K562 (cell line): ENCODE data around the gene COL10A1. TPM values are rescaled to one million over a fixed set of nuclear protein-coding genes. Genes with fewer than 3 reads are reported as not detected.

Experiments used
- polyA plus RNA-seq, 8 experiments: library from polyadenylated mRNA; depleted of rRNA in 4 of 8; stranded (reverse) in 5 of 8; unstranded in 3 of 8; fragments of >200 nt; fragmentation: Nextera tagmentation in 2 of 8; fragmentation: Illumina TruSeq in 1 of 8; extraction: Ambion mirVana in 2 of 8; extraction: Trizol in 1 of 8; gene quantifications; 2 replicates each; pipeline versions ENCODE4 v1.2.1 to v1.2.3, GENCODE V29; 2011 to 2014; ENCODE audit warnings: inconsistent platforms in 1 of 8, missing spikeins in 1 of 8
- total RNA-seq, 7 experiments: library from RNA; depleted of rRNA in 6 of 7; stranded (reverse); fragments of >200 nt in 6 of 7; fragmentation: Illumina TruSeq in 2 of 7; extraction: Trizol in 2 of 7; gene quantifications; 2 replicates each; pipeline versions ENCODE4 v1.2.1 to v1.2.3, GENCODE V29; 2011 to 2021; ENCODE audit warnings: low replicate concordance in 1 of 7

The COL10A1 gene
- total and polyA plus RNA-seq, 9 of the 15 experiments (the other 6 are each of a cell fraction or from before 2014, with no cell fraction given): 0.06 to 0.08 TPM; not detected in 7

Other genes with a start within 250 kb of the COL10A1 start
- 0.09 and 0.16 TPM in 2 replicates for gene FRK, start 65.2 kb downstream of the COL10A1 start, total RNA-seq (2014; rRNA removed)
- gene FRK, start 65.2 kb downstream of the COL10A1 start, total RNA-seq (2014; rRNA removed; fragmentation: Illumina TruSeq; extraction: Trizol): 0.15 and 0.22 TPM in 2 replicates
- 0.29 and 0.34 TPM in 2 replicates for gene FRK, start 65.2 kb downstream of the COL10A1 start, total RNA-seq (2015; rRNA removed; fragmentation: Illumina TruSeq; extraction: Trizol)
- 0.13 and 0.22 TPM in 2 replicates for gene FRK, start 65.2 kb downstream of the COL10A1 start, total RNA-seq (2021)
- 0.01 and 0.03 TPM in 2 replicates for gene FRK, start 65.2 kb downstream of the COL10A1 start, polyA plus RNA-seq (2011; rRNA removed)
- gene FRK, start 65.2 kb downstream of the COL10A1 start, polyA plus RNA-seq (2014; fragmentation: Illumina TruSeq; extraction: Trizol): 0.09 and 0.10 TPM in 2 replicates
- gene FRK, start 65.2 kb downstream of the COL10A1 start, polyA plus RNA-seq (2014; fragmentation: Nextera tagmentation; extraction: Ambion mirVana): under 1 TPM; 0.03 to 0.07 TPM
- gene FRK, start 65.2 kb downstream of the COL10A1 start, polyA plus RNA-seq (2014; rRNA removed): 0.05 and 0.11 TPM in 2 replicates
- 4.9 and 12.0 TPM in 2 replicates for gene NT5DC1, start 25.3 kb downstream of the COL10A1 start, total RNA-seq (2014; rRNA removed)
- gene NT5DC1, start 25.3 kb downstream of the COL10A1 start, total RNA-seq (2014; rRNA removed; fragmentation: Illumina TruSeq; extraction: Trizol): 16.3 and 22.2 TPM in 2 replicates
- 16.1 and 18.7 TPM in 2 replicates for gene NT5DC1, start 25.3 kb downstream of the COL10A1 start, total RNA-seq (2015; rRNA removed; fragmentation: Illumina TruSeq; extraction: Trizol)
- gene NT5DC1, start 25.3 kb downstream of the COL10A1 start, total RNA-seq (2021): 28.5 and 31.8 TPM in 2 replicates
- 18.3 and 19.6 TPM in 2 replicates for gene NT5DC1, start 25.3 kb downstream of the COL10A1 start, polyA plus RNA-seq (2011; rRNA removed)
- gene NT5DC1, start 25.3 kb downstream of the COL10A1 start, polyA plus RNA-seq (2014; fragmentation: Illumina TruSeq; extraction: Trizol): 14.5 and 22.2 TPM in 2 replicates
- 10 to 100 TPM; 15.7 to 20.5 TPM for gene NT5DC1, start 25.3 kb downstream of the COL10A1 start, polyA plus RNA-seq (2014; fragmentation: Nextera tagmentation; extraction: Ambion mirVana)
- 15.9 and 20.7 TPM in 2 replicates for gene NT5DC1, start 25.3 kb downstream of the COL10A1 start, polyA plus RNA-seq (2014; rRNA removed)
- gene TSPYL4, start 127.9 kb upstream of the COL10A1 start, total RNA-seq (2014; rRNA removed): 9.1 and 9.3 TPM in 2 replicates
- gene TSPYL4, start 127.9 kb upstream of the COL10A1 start, total RNA-seq (2014; rRNA removed; fragmentation: Illumina TruSeq; extraction: Trizol): 5.3 and 6.4 TPM in 2 replicates
- gene TSPYL4, start 127.9 kb upstream of the COL10A1 start, total RNA-seq (2015; rRNA removed; fragmentation: Illumina TruSeq; extraction: Trizol): 6.3 and 6.5 TPM in 2 replicates
- gene TSPYL4, start 127.9 kb upstream of the COL10A1 start, total RNA-seq (2021): 10.4 and 10.9 TPM in 2 replicates
- 18.0 and 18.7 TPM in 2 replicates for gene TSPYL4, start 127.9 kb upstream of the COL10A1 start, polyA plus RNA-seq (2011; rRNA removed)
- gene TSPYL4, start 127.9 kb upstream of the COL10A1 start, polyA plus RNA-seq (2014; fragmentation: Illumina TruSeq; extraction: Trizol): 12.1 and 13.5 TPM in 2 replicates
- gene TSPYL4, start 127.9 kb upstream of the COL10A1 start, polyA plus RNA-seq (2014; fragmentation: Nextera tagmentation; extraction: Ambion mirVana): under 1 TPM; 0.69 to 0.81 TPM
- 12.9 and 13.0 TPM in 2 replicates for gene TSPYL4, start 127.9 kb upstream of the COL10A1 start, polyA plus RNA-seq (2014; rRNA removed)
- gene TSPYL1, start 153.8 kb upstream of the COL10A1 start, total RNA-seq (2014; rRNA removed): 42.7 and 47.8 TPM in 2 replicates
- gene TSPYL1, start 153.8 kb upstream of the COL10A1 start, total RNA-seq (2014; rRNA removed; fragmentation: Illumina TruSeq; extraction: Trizol): 44.8 and 47.9 TPM in 2 replicates
- gene TSPYL1, start 153.8 kb upstream of the COL10A1 start, total RNA-seq (2015; rRNA removed; fragmentation: Illumina TruSeq; extraction: Trizol): 47.8 and 49.3 TPM in 2 replicates
- 52.9 and 56.8 TPM in 2 replicates for gene TSPYL1, start 153.8 kb upstream of the COL10A1 start, total RNA-seq (2021)
- gene TSPYL1, start 153.8 kb upstream of the COL10A1 start, polyA plus RNA-seq (2011; rRNA removed): 28.2 and 28.5 TPM in 2 replicates
- 33.9 and 36.6 TPM in 2 replicates for gene TSPYL1, start 153.8 kb upstream of the COL10A1 start, polyA plus RNA-seq (2014; fragmentation: Illumina TruSeq; extraction: Trizol)
- gene TSPYL1, start 153.8 kb upstream of the COL10A1 start, polyA plus RNA-seq (2014; fragmentation: Nextera tagmentation; extraction: Ambion mirVana): 10 to 100 TPM; 26.1 to 37.9 TPM
- 23.1 and 26.6 TPM in 2 replicates for gene TSPYL1, start 153.8 kb upstream of the COL10A1 start, polyA plus RNA-seq (2014; rRNA removed)
- gene DSE, start 244.8 kb upstream of the COL10A1 start, total RNA-seq (2014; rRNA removed): 0.73 and 1.2 TPM in 2 replicates
- gene DSE, start 244.8 kb upstream of the COL10A1 start, total RNA-seq (2014; rRNA removed; fragmentation: Illumina TruSeq; extraction: Trizol): 1.6 and 1.7 TPM in 2 replicates
- 1.2 and 1.8 TPM in 2 replicates for gene DSE, start 244.8 kb upstream of the COL10A1 start, total RNA-seq (2015; rRNA removed; fragmentation: Illumina TruSeq; extraction: Trizol)
- gene DSE, start 244.8 kb upstream of the COL10A1 start, total RNA-seq (2021): 1.2 and 1.4 TPM in 2 replicates
- 0.79 and 1.2 TPM in 2 replicates for gene DSE, start 244.8 kb upstream of the COL10A1 start, polyA plus RNA-seq (2011; rRNA removed)
- 0.65 and 0.98 TPM in 2 replicates for gene DSE, start 244.8 kb upstream of the COL10A1 start, polyA plus RNA-seq (2014; fragmentation: Illumina TruSeq; extraction: Trizol)
- gene DSE, start 244.8 kb upstream of the COL10A1 start, polyA plus RNA-seq (2014; fragmentation: Nextera tagmentation; extraction: Ambion mirVana): under 1 TPM; 0.49 to 0.78 TPM
- 0.80 and 0.95 TPM in 2 replicates for gene DSE, start 244.8 kb upstream of the COL10A1 start, polyA plus RNA-seq (2014; rRNA removed)